Measurements from ENCODE around the gene ADAMTSL1. TPM values are rescaled to one million over a fixed set of nuclear protein-coding genes. Genes with fewer than 3 reads are reported as not detected.

The ADAMTSL1 gene
- total and polyA plus RNA-seq, 8 donors: 1.1 to 98.8 (median 8.4) TPM

DNA sequence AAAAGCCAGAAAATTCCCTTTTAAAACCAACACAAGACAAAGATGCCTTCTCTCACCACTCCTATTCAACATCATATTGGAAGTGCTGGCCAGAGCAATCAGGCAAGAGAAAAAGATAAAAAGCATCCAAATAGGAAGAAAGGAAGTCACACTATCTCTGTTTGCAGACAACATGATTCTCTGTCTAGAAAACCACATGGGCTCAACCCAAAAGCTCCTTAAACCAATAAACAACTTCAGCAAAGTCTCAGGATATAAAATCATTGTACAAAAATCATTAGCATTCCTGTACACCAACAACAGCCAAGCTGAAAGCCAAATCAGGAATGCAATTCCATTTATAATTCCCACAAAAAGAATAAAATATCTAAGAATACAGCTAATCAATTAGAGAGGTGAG is 112.0 kb downstream of the ADAMTSL1 start:
- no peak for DNase-seq
- no peak for TF ChIP-seq POLR2A (IDR thresholded peaks at IDR 0.05)
- no peak for TF ChIP-seq POLR2AphosphoS5 (IDR thresholded peaks at IDR 0.05)
- TF ChIP-seq EP300 (IDR thresholded peaks at IDR 0.05): no peak
- TF ChIP-seq, protein P1, sequence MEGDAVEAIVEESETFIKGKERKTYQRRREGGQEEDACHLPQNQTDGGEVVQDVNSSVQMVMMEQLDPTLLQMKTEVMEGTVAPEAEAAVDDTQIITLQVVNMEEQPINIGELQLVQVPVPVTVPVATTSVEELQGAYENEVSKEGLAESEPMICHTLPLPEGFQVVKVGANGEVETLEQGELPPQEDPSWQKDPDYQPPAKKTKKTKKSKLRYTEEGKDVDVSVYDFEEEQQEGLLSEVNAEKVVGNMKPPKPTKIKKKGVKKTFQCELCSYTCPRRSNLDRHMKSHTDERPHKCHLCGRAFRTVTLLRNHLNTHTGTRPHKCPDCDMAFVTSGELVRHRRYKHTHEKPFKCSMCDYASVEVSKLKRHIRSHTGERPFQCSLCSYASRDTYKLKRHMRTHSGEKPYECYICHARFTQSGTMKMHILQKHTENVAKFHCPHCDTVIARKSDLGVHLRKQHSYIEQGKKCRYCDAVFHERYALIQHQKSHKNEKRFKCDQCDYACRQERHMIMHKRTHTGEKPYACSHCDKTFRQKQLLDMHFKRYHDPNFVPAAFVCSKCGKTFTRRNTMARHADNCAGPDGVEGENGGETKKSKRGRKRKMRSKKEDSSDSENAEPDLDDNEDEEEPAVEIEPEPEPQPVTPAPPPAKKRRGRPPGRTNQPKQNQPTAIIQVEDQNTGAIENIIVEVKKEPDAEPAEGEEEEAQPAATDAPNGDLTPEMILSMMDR (IDR thresholded peaks at IDR 0.05): no peak
- no peaks in the 10 kb centered on the region for H3K4me1 ChIP-seq
- no peaks in the 10 kb centered on the region for H3K36me3 ChIP-seq
- H3K4me3 ChIP-seq: no peak overlapping the region
- H3K27me3 ChIP-seq: no peaks in the 10 kb centered on the region
- no peak overlapping the region for H3K27ac ChIP-seq
- intact Hi-C loops (cut with DNase I; ENCODE audit: low total_unique reads): no loop called here
- H3K9me3 ChIP-seq: peaks cover 0 to 6% (median 3%) of the 10 kb centered on the region in 4 donors

GRCh38 chr9:18588002-18588401 is 114.0 kb downstream of the ADAMTSL1 start:
- H3K27me3 ChIP-seq: no peaks in the 10 kb centered on the region
- no peak overlapping the region for H3K4me3 ChIP-seq
- H3K4me1 ChIP-seq: no peaks in the 10 kb centered on the region
- peaks cover 0 to 21% (median 13%) of the 10 kb centered on the region in 4 donors for H3K9me3 ChIP-seq
- WGBS, 5 donors: 81 to 94% (median 89%) methylated on average over 2 of the region's 2 CpGs
- H3K27ac ChIP-seq: no peak overlapping the region
- TF ChIP-seq, protein P1 (IDR thresholded peaks at IDR 0.05): no peak
- TF ChIP-seq EP300 (IDR thresholded peaks at IDR 0.05) (no peak), POLR2A (IDR thresholded peaks at IDR 0.05) (no peak), POLR2AphosphoS5 (IDR thresholded peaks at IDR 0.05) (no peak)
- intact Hi-C loops (cut with DNase I; ENCODE audit: low total_unique reads): no loop called here
- H3K36me3 ChIP-seq: peaks cover 0 to 4% (median 0%) of the 10 kb centered on the region in 4 donors
- no peak for DNase-seq

DNA sequence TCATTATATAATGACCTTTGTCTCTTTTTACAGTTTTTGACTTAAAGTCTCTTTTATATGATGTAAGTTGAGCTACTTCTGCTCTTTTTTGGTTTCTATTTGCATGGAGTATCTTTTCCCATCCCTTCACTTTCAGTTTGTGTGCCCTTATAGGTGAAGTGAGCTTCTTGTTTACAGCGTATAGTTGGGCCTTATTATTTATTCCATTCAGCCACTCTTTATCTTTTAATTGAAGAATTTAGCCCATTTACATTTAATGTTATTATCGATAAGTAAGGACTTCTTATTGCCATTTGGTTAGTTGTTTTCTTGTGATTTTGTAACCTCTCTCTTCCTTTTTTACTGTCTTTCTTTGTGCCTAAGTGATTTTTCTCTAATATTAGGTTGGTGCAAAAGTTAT is 117.3 kb downstream of the ADAMTSL1 start:
- Histone ChIP-seq H3K36me3 (peaks cover 0 to 4% (median 0%) of the 10 kb centered on the region in 4 donors), H3K4me1 (no peaks in the 10 kb centered on the region), H3K4me3 (no peak overlapping the region), H3K27ac (no peak overlapping the region), H3K9me3 (peaks cover 0 to 37% (median 13%) of the 10 kb centered on the region in 4 donors), H3K27me3 (no peaks in the 10 kb centered on the region)
- TF ChIP-seq, protein P1 (IDR thresholded peaks at IDR 0.05): no peak
- TF ChIP-seq POLR2A (IDR thresholded peaks at IDR 0.05) (no peak), EP300 (IDR thresholded peaks at IDR 0.05) (no peak), POLR2AphosphoS5 (IDR thresholded peaks at IDR 0.05) (no peak)
- DNase-seq: no peak
- 93 to 99% (median 99%) methylated on average over 2 of the region's 2 CpGs for WGBS, 5 donors
- intact Hi-C loops (cut with DNase I; ENCODE audit: low total_unique reads): no loop called here

DNA sequence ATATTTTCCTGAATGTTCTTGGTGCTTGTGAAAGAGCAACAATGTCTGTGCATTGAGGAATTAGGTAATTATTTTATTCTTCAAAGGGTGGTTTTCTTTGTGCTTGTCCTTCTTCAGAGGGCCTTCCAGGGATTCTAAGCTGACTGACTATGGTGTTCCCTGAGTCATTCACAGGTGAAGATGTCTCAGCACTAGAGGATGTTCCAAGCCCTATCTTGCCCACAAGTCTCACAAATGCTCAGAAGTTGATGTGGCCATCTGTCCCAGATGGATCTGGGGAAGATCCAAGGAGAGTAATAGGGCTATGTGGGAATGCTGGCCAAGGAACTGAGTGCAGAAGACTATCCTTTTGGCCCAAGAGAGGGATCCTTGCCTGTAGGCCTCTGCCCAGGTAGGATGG is 120.9 kb downstream of the ADAMTSL1 start:
- Histone ChIP-seq H3K36me3 (peaks cover 0 to 4% (median 0%) of the 10 kb centered on the region in 4 donors), H3K27ac (no peak overlapping the region), H3K9me3 (peaks cover 0 to 37% (median 13%) of the 10 kb centered on the region in 4 donors), H3K4me3 (no peak overlapping the region), H3K27me3 (no peaks in the 10 kb centered on the region), H3K4me1 (peaks cover 0 to 6% (median 0%) of the 10 kb centered on the region in 4 donors)
- no peak for DNase-seq
- TF ChIP-seq POLR2AphosphoS5 (IDR thresholded peaks at IDR 0.05) (no peak), EP300 (IDR thresholded peaks at IDR 0.05) (no peak), POLR2A (IDR thresholded peaks at IDR 0.05) (no peak)
- TF ChIP-seq, protein P1 (IDR thresholded peaks at IDR 0.05): no peak
- intact Hi-C loops (cut with DNase I; ENCODE audit: low total_unique reads): no loop called here

All from stomach (tissue), 9 donors.